Stimulated activated CD8-positive, alpha-beta memory T cell treated with anti-CD3 and anti-CD28 coated beads, Interleukin-12 subunit alpha, Interleukin-12 subunit beta, amount 100 ng/mL, for 1 hour (primary cell): ENCODE measurements around the gene PPP2R3B.

Experiments
- DNase-seq: peaks from one replicate; pipeline ENCODE4 v3.0.0-alpha.2; 2020; ENCODE audit warnings: low read depth

The PPP2R3B gene

DNA sequence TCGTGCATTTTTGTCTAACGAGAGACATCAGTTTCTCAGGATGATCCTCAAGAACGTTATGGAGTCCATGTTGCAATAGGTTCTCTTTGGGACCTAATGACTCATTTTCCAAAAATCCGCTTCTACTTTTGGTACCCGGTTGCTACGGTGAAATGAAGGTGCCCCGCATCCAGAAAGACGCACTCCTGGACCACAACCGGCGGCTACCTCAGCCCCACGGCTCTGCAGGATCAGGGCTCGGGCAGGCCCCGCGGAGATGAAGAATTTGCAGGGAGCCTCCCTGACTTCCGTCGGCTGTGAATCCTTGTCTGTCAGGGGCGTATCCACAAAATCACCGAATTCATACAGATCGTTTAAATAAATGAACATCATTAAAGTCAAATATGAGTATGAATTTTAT, 83.7 kb downstream of the PPP2R3B start:
- no peak for DNase-seq

DNA sequence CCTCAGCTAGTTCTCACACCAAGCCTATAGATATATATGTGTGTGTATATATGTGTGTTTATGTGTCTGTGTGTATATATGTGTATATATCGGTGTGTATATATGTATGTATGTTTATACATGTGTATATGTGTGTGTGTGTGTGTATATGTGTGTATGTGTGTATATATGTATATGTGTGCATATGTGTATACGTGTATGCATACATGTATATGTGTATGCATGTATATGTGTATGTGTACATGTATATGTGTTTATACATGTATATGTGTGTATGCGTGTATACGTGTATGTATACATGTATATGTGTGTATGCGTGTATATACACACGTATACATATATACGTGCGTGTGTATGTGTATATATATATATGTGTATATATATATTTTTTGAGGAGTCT, 86.4 kb downstream of the PPP2R3B start:
- no peak for DNase-seq

DNA sequence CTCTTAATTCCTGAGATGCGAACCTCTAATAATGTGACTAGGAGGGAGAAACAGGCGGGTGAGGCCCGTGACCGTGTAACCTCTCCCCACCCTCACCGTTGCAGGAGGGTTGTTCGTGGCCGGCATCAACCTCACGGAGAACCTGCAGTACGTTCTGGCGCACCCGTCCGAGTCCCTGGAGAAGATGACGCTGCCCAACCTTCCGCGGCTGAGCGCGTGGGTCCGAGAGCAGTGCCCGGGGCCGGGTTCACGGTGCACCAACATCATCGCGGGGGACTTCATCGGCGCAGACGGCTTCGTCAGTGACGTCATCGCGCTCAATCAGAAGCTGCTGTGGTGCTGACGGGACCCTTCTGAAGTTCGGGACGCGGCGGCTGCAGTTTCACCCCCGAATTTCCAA, 87.7 kb downstream of the PPP2R3B start:
- no peak for DNase-seq

DNA sequence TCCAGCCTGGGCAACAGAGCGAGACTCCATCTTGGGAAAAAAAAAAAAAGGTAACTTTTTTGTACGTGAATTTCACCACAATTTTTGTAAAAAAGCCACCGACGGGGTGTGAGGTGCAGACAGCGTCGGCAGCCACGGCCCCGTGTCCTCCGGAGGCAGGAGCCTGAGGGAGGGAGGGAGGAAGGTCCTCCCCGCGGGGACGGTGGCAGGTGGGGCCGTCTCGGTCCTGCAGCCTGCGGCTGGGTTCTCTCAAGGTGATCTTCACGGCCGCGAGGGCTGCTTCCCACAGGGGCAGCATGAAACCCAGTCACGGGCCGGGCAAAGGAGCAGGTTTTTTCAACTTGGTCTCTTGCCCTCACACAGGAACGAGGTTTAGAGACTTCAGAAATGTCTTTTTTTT, 91.6 kb downstream of the PPP2R3B start:
- no peak for DNase-seq

DNA sequence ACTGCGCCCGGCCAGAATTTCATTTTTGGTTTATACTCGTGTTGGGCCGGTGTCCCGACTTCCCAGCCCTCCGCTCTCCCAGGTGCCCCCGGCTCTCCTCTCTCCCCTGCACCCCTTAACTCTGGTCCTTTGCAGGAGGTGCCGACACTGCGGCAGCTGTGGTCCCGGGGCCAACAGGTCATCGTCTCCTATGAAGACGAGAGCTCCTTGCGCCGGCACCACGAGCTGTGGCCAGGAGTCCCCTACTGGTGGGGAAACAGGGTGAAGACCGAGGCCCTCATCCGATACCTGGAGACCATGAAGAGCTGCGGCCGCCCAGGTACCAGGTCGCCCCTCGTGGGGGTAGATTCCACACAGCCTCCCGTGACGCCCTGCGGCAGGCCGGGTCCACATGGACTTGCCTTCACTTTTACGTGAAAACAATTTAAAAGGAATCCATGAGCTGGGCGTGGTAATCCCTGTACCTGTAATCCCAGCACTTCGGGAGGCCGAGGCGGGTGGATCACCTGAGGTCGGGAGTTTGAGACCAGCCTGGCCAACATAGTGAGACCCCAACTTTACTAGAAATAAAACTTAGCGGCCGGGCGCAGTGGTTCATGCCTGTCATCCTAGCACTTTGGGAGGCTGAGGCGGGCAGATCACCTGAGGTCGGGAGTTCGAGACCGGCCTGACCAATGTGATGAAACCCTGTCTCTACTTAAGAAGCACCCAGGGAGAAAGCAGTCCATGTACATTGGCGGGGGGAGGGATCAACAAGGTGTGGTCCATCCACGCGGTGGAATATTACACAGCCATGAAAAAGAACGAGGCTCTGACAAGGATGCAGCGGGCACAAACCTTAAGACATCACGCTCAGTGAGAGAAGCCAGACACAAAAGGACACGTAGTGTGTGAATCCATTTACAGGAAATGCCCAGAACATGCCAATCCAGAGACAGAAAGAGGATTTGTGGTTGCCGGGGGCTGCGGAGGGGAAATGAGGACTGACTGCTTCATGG, 93.5 kb downstream of the PPP2R3B start:
- DNase-seq: no peak

DNA sequence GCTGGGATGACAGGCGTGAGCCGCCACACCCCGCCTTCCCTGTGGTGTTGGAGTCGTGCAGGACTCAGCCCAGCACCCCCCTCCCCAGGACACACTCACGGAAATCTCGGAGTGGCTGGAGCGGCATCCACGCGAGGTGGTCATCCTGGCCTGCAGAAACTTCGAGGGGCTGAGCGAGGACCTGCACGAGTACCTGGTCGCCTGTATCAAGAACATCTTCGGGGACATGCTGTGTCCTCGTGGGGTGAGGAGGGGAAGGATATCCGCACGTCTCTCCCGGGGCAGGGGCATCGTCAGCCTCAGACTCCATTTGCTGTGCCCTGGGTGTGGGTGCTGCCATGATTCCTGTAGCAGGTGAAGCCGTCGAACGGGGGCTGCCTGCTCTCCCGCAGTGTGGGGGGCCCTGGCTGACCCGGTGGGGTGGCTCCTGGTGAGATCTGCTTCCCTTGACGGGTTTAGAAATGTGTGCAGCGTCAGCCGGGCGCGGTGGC, 95.3 kb downstream of the PPP2R3B start:
- no peak for DNase-seq

- DNase-seq: no peak
Observed at GRCh38 chrX:290476-291166, 96.1 kb downstream of the PPP2R3B start.

- DNase-seq: no peak
Observed at GRCh38 chrX:288561-288991, 98.1 kb downstream of the PPP2R3B start.

DNA sequence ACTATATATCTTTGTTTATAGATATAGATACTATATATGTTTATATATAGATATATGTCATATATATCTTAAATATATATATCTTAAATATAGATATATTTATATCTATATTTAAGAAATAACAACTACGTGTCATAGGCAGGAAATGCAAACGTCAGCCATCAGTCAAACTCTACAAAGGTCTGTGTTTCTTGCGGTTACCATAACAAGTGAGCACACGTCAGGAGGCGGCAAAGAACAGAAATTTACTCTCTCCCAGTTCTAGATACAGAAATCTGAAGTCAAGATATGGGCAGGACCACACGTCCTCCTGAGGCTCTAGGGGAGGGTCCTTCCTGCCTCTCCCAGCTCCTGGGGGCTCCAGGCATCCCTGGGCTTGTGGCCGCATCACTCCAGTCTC, 99.0 kb downstream of the PPP2R3B start:
- DNase-seq: no peak

DNA sequence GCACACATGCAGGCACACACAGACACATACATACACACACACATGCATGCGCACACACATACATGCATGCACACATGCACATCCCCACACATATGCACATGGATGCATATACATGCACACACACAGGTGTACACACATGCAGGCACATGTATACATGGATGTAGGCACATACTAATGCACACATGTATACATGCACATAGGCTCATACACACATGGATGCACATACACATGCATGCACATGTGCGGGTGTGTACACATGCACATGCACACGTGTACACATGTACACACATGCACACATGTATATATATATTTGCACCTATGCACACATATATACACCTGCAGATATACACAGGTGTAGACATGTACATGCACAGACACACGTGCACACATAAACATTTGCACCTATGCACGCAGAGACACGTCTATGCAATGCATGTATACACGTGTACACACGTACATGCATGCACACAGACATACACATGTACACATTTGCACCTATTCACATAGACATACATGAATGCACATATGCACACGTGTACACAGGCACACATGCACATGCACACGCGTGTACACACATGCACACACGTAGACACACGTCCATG, 101.5 kb downstream of the PPP2R3B start:
- no peak for DNase-seq
